AG10803 (cell line): ENCODE measurements around the gene GOLGA1.

Experiments used
- DNase-seq: peaks from one replicate; pipeline ENCODE4 v3.0.0; 2010; ENCODE audit warnings: low read depth
- H3K4me3 ChIP-seq: 2 replicates; pipeline ENCODE4 v1.5.1; 2011; ENCODE audit warnings: mild to moderate bottlenecking, low read length, control low read depth
- CTCF ChIP-seq: conservative IDR thresholded peaks from 2 replicates; pipeline ENCODE4 v1.5.1; 2011; ENCODE audit warnings: mild to moderate bottlenecking, low read length, control low read depth, inconsistent platforms

GOLGA1 gene

GRCh38 chr9:124834591-124834990, 106.3 kb downstream of the GOLGA1 start:
- no peak for TF ChIP-seq CTCF
- DNase-seq: peak; percentile 54
- no peak overlapping the region for H3K4me3 ChIP-seq

GRCh38 chr9:124831642-124832364, 109.1 kb downstream of the GOLGA1 start:
- DNase-seq: no peak
- H3K4me3 ChIP-seq: no peak overlapping the region
- TF ChIP-seq CTCF: no peak

DNA sequence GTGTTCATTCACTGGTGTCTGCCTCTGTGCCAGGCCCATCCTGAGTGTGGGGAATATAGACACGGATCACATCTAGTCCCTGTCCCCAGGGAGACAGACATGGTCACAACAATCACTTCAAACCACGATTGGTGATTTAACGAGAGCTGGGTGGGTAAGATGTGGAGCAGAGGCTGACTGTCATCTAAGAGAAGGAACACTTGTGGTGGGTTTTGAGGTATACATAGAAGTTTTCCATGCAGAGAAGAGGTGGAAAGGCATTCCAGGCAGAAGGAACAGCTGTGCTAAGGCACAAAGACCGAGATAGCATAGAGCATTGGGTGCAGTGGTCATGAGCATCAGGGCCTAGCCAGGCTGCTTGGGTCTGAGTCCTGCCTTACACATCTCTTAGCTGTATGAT, 110.3 kb downstream of the GOLGA1 start:
- TF ChIP-seq CTCF: no peak
- no peak for DNase-seq
- no peak overlapping the region for H3K4me3 ChIP-seq

DNA sequence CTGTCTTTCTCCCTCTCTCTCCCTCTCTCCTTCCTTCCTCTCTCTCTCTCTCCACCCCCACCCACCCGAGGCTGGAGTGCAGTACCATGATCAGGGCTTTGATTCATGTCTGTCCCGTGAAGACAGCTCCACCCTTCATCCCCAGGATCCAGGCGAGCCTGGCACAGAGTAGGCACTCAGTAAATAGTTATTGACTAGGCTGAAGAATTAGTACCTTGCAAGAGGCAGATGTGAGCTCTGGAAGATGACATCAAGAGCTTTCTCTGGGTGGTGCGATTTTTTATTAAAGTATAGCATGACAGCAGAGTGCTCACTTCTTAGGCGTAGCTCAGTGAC, 111.6 kb downstream of the GOLGA1 start:
- no peak for TF ChIP-seq CTCF
- no peak for DNase-seq
- H3K4me3 ChIP-seq: no peak overlapping the region

GRCh38 chr9:124828489-124829333, 112.2 kb downstream of the GOLGA1 start:
- DNase-seq: no peak
- H3K4me3 ChIP-seq: no peak overlapping the region
- no peak for TF ChIP-seq CTCF
